Thyroid gland (tissue), 4 donors: Measurements from ENCODE around the gene DLL3.

Experiments
- CTCF ChIP-seq, 6 experiments: fragments of 200-600 bp in 3 of 6; fragments of 450-650 bp in 3 of 6; sonication (generic) in 3 of 6; IDR thresholded peaks; one replicate each; pipeline ENCODE4 v1.5.1; 2016 to 2019; ENCODE audit warnings: antibody characterized with exemption in 6 of 6, mild to moderate bottlenecking in 2 of 6, inconsistent platforms in 1 of 6, moderate library complexity in 1 of 6
- POLR2A ChIP-seq, 2 donors: fragments of 450-650 bp; IDR thresholded peaks; one replicate each; pipeline ENCODE4 v1.6.1; 2017; ENCODE audit warnings: antibody characterized with exemption in 2 of 2, mild to moderate bottlenecking in 2 of 2, moderate library complexity in 1 of 2

- no peak for TF ChIP-seq CTCF (IDR thresholded peaks at IDR 0.05)
- no peak for TF ChIP-seq POLR2A (IDR thresholded peaks at IDR 0.05)
Observed at GRCh38 chr19:39506944-39507714, 8.4 kb downstream of the DLL3 start.
